Liver (tissue), 9 donors: ENCODE measurements around the gene PBLD. TPM values are rescaled to one million over a fixed set of nuclear protein-coding genes. Genes with fewer than 3 reads are reported as not detected.

Experiments
- DNase-seq: peaks from one replicate; pipeline ENCODE4 v3.0.0-alpha.2; 2017; ENCODE audit warnings: low spot score
- H3K27ac ChIP-seq, 2 donors: one replicate each; pipeline ENCODE4 v1.7.0; 2013; ENCODE audit warnings: inconsistent platforms in 2 of 2, low read length in 2 of 2, control low read depth in 1 of 2, low read depth in 1 of 2, mild to moderate bottlenecking in 1 of 2
- H3K27me3 ChIP-seq, 4 donors: one replicate each; pipeline versions ENCODE4 v1.6.1 to v1.7.0; 2013; ENCODE audit warnings: low read length in 3 of 4, inconsistent platforms in 1 of 4, mild to moderate bottlenecking in 1 of 4, moderate library complexity in 1 of 4; ENCODE audit not compliant: control insufficient read depth in 4 of 4, insufficient read depth in 4 of 4
- H3K36me3 ChIP-seq, 4 donors: one replicate each; pipeline versions ENCODE4 v1.6.1 to v1.7.0; 2013; ENCODE audit warnings: low read length in 3 of 4, mild to moderate bottlenecking in 3 of 4, low read depth in 1 of 4, moderate library complexity in 1 of 4; ENCODE audit not compliant: control insufficient read depth in 4 of 4, insufficient read depth in 3 of 4
- H3K4me1 ChIP-seq, 4 donors: one replicate each; pipeline versions ENCODE4 v1.6.1 to v1.7.0; 2013; ENCODE audit warnings: low read length in 3 of 4, mild to moderate bottlenecking in 3 of 4, moderate library complexity in 1 of 4; ENCODE audit not compliant: control insufficient read depth in 4 of 4, insufficient read depth in 4 of 4
- H3K4me3 ChIP-seq, 3 donors: one replicate each; pipeline versions ENCODE4 v1.6.1 to v1.7.0; 2013; ENCODE audit warnings: low read length in 3 of 3, control low read depth in 1 of 3, low read depth in 1 of 3, mild to moderate bottlenecking in 1 of 3
- H3K9ac ChIP-seq, 2 donors: one replicate each; pipeline ENCODE4 v1.7.0; 2013; ENCODE audit warnings: low read length in 2 of 2, mild to moderate bottlenecking in 2 of 2, moderate library complexity in 2 of 2, control low read depth in 1 of 2, low read depth in 1 of 2
- H3K9me3 ChIP-seq, 4 donors: one replicate each; pipeline versions ENCODE4 v1.6.1 to v1.7.0; 2013; ENCODE audit warnings: low read length in 3 of 4; ENCODE audit not compliant: control insufficient read depth in 4 of 4
- ATF3 ChIP-seq: IDR thresholded peaks from 2 replicates; pipeline ENCODE4 v1.6.1; 2016; ENCODE audit warnings: antibody characterized with exemption
- CTCF ChIP-seq: fragments of 150-350 bp; IDR thresholded peaks from 2 replicates; pipeline ENCODE4 v1.5.1; 2017; ENCODE audit warnings: improper control_type of control experiment, low read depth, low read length; ENCODE audit not compliant: missing input control
- EGR1 ChIP-seq, 2 donors: IDR thresholded peaks; 2 replicates each; pipeline ENCODE4 v1.6.1; 2016 to 2018; ENCODE audit warnings: antibody characterized with exemption in 2 of 2, low read depth in 2 of 2
- FOXA1 ChIP-seq: IDR thresholded peaks from 2 replicates; pipeline ENCODE4 v1.6.1; 2016; ENCODE audit warnings: antibody characterized with exemption
- FOXA2 ChIP-seq: IDR thresholded peaks from 2 replicates; pipeline ENCODE4 v1.6.1; 2016; ENCODE audit warnings: antibody characterized with exemption
- GABPA ChIP-seq, 2 donors: IDR thresholded peaks in 1 of 2; conservative IDR thresholded peaks in 1 of 2; 2 replicates each; pipeline ENCODE4 v1.6.1; 2016; ENCODE audit warnings: antibody characterized with exemption in 2 of 2, mild to moderate bottlenecking in 1 of 2, moderate library complexity in 1 of 2
- HNF4A ChIP-seq, 2 donors: conservative IDR thresholded peaks; 2 replicates each; pipeline ENCODE4 v1.6.1; 2016; ENCODE audit warnings: antibody characterized with exemption in 2 of 2, mild to moderate bottlenecking in 2 of 2
- HNF4G ChIP-seq: IDR thresholded peaks from 2 replicates; pipeline ENCODE4 v1.6.1; 2016; ENCODE audit warnings: antibody characterized with exemption
- JUND ChIP-seq, 2 donors: IDR thresholded peaks; 2 replicates each; pipeline ENCODE4 v1.6.1; 2016; ENCODE audit warnings: antibody characterized with exemption in 2 of 2
- MAX ChIP-seq: IDR thresholded peaks from 2 replicates; pipeline ENCODE4 v1.6.1; 2016; ENCODE audit warnings: antibody characterized with exemption
- NR2F2 ChIP-seq: IDR thresholded peaks from 2 replicates; pipeline ENCODE4 v1.6.1; 2016; ENCODE audit warnings: antibody characterized with exemption
- RAD21 ChIP-seq, 2 donors: IDR thresholded peaks; 2 replicates each; pipeline ENCODE4 v1.6.1; 2016; ENCODE audit warnings: antibody characterized with exemption in 2 of 2, mild to moderate bottlenecking in 2 of 2
- REST ChIP-seq: IDR thresholded peaks from 2 replicates; pipeline ENCODE4 v1.6.1; 2016; ENCODE audit warnings: antibody characterized with exemption, mild to moderate bottlenecking
- RXRA ChIP-seq, 2 donors: IDR thresholded peaks; 2 replicates each; pipeline ENCODE4 v1.6.1; 2017 to 2018; ENCODE audit warnings: antibody characterized with exemption in 2 of 2, mild to moderate bottlenecking in 1 of 2
- SP1 ChIP-seq: IDR thresholded peaks from 2 replicates; pipeline ENCODE4 v1.6.1; 2018; ENCODE audit warnings: antibody characterized with exemption, mild to moderate bottlenecking
- TAF1 ChIP-seq: conservative IDR thresholded peaks from 2 replicates; pipeline ENCODE4 v1.6.1; 2016; ENCODE audit warnings: antibody characterized with exemption, mild to moderate bottlenecking
- YY1 ChIP-seq: IDR thresholded peaks from 2 replicates; pipeline ENCODE4 v1.6.1; 2016; ENCODE audit warnings: antibody characterized with exemption, mild to moderate bottlenecking
- ZBTB33 ChIP-seq: IDR thresholded peaks from 2 replicates; pipeline ENCODE4 v1.6.1; 2016; ENCODE audit warnings: antibody characterized with exemption
- WGBS: extraction: QIAGEN DNeasy Blood & Tissue Kit; methylation state at CpG from one replicate; pipeline ENCODE4 v1.1.7; 2013; 5-methylcytosine and 5-hydroxymethylcytosine counted together
- polyA plus RNA-seq, 2 donors: library from polyadenylated mRNA; stranded (reverse) in 1 of 2; unstranded in 1 of 2; fragments of 200-250 nt in 1 of 2; fragments of >200 nt in 1 of 2; fragmentation: Nextera tagmentation in 1 of 2; extraction: Ambion mirVana in 1 of 2; gene quantifications; one replicate each; pipeline versions ENCODE4 v1.2.1 to v1.2.3, GENCODE V29; 2013 to 2015
- total RNA-seq, 2 donors: library from RNA; depleted of rRNA; stranded (reverse); fragments of >200 nt; gene quantifications; one replicate each; pipeline ENCODE4 v1.2.3, GENCODE V29; 2014
- donor health status: healthy.
- donor health status: healthy.
- donor health status: healthy.
- donor health status: healthy.
- donor health status: healthy.

PBLD gene
- total and polyA plus RNA-seq, 4 donors, result 63.3 to 175 (median 103) TPM

- DNase-seq, result no peak
- WGBS, result 94% methylated on average over 6 of the region's 6 CpGs
- Histone ChIP-seq H3K27ac (no peak overlapping the region), H3K4me3 (no peak overlapping the region), H3K36me3 (peaks cover 0 to 4% (median under 1%) of the 10 kb centered on the region in 4 donors), H3K4me1 (no peaks in the 10 kb centered on the region), H3K9ac (no peak overlapping the region), H3K9me3 (no peaks in the 10 kb centered on the region), H3K27me3 (no peaks in the 10 kb centered on the region)
- TF ChIP-seq HNF4A (conservative IDR thresholded peaks at IDR 0.05) (no peak), HNF4G (no peak), ATF3 (no peak), RAD21 (IDR thresholded peaks at IDR 0.05) (no peak), FOXA2 (no peak), TAF1 (no peak), REST (no peak), GABPA (IDR thresholded peaks at IDR 0.05 in 1 of 2, conservative IDR thresholded peaks at IDR 0.05 in 1 of 2) (no peak), RXRA (IDR thresholded peaks at IDR 0.05) (no peak), ZBTB33 (no peak), YY1 (no peak), FOXA1 (no peak), EGR1 (IDR thresholded peaks at IDR 0.05; ENCODE audit: low read depth in 2 of 2) (no peak), MAX (no peak), SP1 (no peak), JUND (IDR thresholded peaks at IDR 0.05) (no peak), CTCF (no peak)
Measured at GRCh38 chr10:68238371-68238770, 94.4 kb downstream of the PBLD start.

GRCh38 chr10:68237173-68237572 lies 95.6 kb downstream of the PBLD start:
- WGBS, result 94% methylated on average over 3 of the region's 3 CpGs
- TF ChIP-seq TAF1, result no peak
- TF ChIP-seq MAX, result no peak
- no peak for TF ChIP-seq ZBTB33
- no peak for TF ChIP-seq YY1
- TF ChIP-seq FOXA2, result no peak
- TF ChIP-seq JUND (IDR thresholded peaks at IDR 0.05), result no peak
- TF ChIP-seq SP1, result no peak
- no peak for TF ChIP-seq HNF4A (conservative IDR thresholded peaks at IDR 0.05)
- no peak for TF ChIP-seq GABPA (IDR thresholded peaks at IDR 0.05 in 1 of 2, conservative IDR thresholded peaks at IDR 0.05 in 1 of 2)
- TF ChIP-seq RAD21 (IDR thresholded peaks at IDR 0.05), result no peak
- TF ChIP-seq NR2F2, result no peak
- no peak for TF ChIP-seq ATF3
- no peak for TF ChIP-seq CTCF

More at GRCh38 chr10:68237173-68237572, 95.6 kb downstream of the PBLD start:
- Histone ChIP-seq H3K27me3 (no peaks in the 10 kb centered on the region), H3K4me3 (no peak overlapping the region), H3K4me1 (no peaks in the 10 kb centered on the region), H3K27ac (no peak overlapping the region), H3K9me3 (no peaks in the 10 kb centered on the region), H3K9ac (no peak overlapping the region), H3K36me3 (peaks cover 0 to 4% (median under 1%) of the 10 kb centered on the region in 4 donors)
- no peak for DNase-seq
